ENCODE results near the gene AGO1.

GRCh38 chr1:35838693-35839245, 44.2 kb upstream of the AGO1 start:
- TF ChIP-seq CTCF (IDR thresholded peaks at IDR 0.05; ENCODE audit: poor library complexity) (no peak), EZH2 (IDR thresholded peaks at IDR 0.05; ENCODE audit: borderline replicate concordance) (no peak), EZH2phosphoT487 (IDR thresholded peaks at IDR 0.05; ENCODE audit: low read depth, severe bottlenecking, unreplicated experiment) (no peak)
